Ascending aorta (tissue), 2 donors: ENCODE results near the gene SIK3. TPM values are rescaled to one million over a fixed set of nuclear protein-coding genes. Genes with fewer than 3 reads are reported as not detected.

Experiments
- DNase-seq, 2 donors: peaks; one replicate each; pipeline ENCODE4 v3.0.0-alpha.2; 2019; ENCODE audit warnings: low spot score in 2 of 2
- H3K27ac ChIP-seq, 2 donors: fragments of 200-600 bp; sonication (generic); one replicate each; pipeline ENCODE4 v1.5.1; 2016 to 2017; ENCODE audit warnings: mild to moderate bottlenecking in 1 of 2
- H3K27me3 ChIP-seq: fragments of 200-600 bp; sonication (generic); one replicate; pipeline ENCODE4 v1.5.1; 2017
- H3K36me3 ChIP-seq, 2 donors: fragments of 200-600 bp; sonication (generic); one replicate each; pipeline ENCODE4 v1.5.1; 2016
- H3K4me1 ChIP-seq, 2 donors: fragments of 200-600 bp; sonication (generic); one replicate each; pipeline ENCODE4 v1.5.1; 2016 to 2017; ENCODE audit warnings: mild to moderate bottlenecking in 1 of 2
- H3K4me3 ChIP-seq, 2 donors: fragments of 200-600 bp; sonication (generic); one replicate each; pipeline ENCODE4 v1.5.1; 2016 to 2017; ENCODE audit warnings: mild to moderate bottlenecking in 1 of 2
- H3K9me3 ChIP-seq, 2 donors: fragments of 200-600 bp; sonication (generic); one replicate each; pipeline ENCODE4 v1.5.1; 2016
- intact Hi-C: fragments of 100-400 bp; cut with DNase I; formaldehyde crosslinking; loops from one replicate; pipeline ENCODE4 v1.15.1; 2023
- total RNA-seq: library from RNA; depleted of rRNA; stranded (reverse); fragments of >200 nt; gene quantifications from one replicate; pipeline ENCODE4 v1.1.0, GENCODE V29; 2016
- TF ChIP-seq, protein P1 (sequence below), 3 experiments: fragments of 200-600 bp in 2 of 3; fragments of 450-650 bp in 1 of 3; sonication (generic) in 2 of 3; IDR thresholded peaks; one replicate each; pipeline ENCODE4 v1.5.1; 2016 to 2019; ENCODE audit warnings: antibody characterized with exemption in 3 of 3, mild to moderate bottlenecking in 1 of 3, moderate library complexity in 1 of 3

Gene SIK3
- total RNA-seq, 1 donor from 2014 or later: 22.5 TPM

GRCh38 chr11:116986521-116987105, 111.6 kb downstream of the SIK3 start:
- H3K4me3 ChIP-seq: no peak overlapping the region
- DNase-seq: no peak
- H3K9me3 ChIP-seq: no peaks in the 10 kb centered on the region
- H3K36me3 ChIP-seq: no peaks in the 10 kb centered on the region
- TF ChIP-seq, protein P1, sequence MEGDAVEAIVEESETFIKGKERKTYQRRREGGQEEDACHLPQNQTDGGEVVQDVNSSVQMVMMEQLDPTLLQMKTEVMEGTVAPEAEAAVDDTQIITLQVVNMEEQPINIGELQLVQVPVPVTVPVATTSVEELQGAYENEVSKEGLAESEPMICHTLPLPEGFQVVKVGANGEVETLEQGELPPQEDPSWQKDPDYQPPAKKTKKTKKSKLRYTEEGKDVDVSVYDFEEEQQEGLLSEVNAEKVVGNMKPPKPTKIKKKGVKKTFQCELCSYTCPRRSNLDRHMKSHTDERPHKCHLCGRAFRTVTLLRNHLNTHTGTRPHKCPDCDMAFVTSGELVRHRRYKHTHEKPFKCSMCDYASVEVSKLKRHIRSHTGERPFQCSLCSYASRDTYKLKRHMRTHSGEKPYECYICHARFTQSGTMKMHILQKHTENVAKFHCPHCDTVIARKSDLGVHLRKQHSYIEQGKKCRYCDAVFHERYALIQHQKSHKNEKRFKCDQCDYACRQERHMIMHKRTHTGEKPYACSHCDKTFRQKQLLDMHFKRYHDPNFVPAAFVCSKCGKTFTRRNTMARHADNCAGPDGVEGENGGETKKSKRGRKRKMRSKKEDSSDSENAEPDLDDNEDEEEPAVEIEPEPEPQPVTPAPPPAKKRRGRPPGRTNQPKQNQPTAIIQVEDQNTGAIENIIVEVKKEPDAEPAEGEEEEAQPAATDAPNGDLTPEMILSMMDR (IDR thresholded peaks at IDR 0.05): no peak
- no peaks in the 10 kb centered on the region for H3K27me3 ChIP-seq
- peak overlapping the region; percentile 30 to 37 for H3K27ac ChIP-seq
- intact Hi-C loops: loop anchor here (2.0 kb wide), 1 partner anchor 112 kb away; the partner anchor contains the start of gene SIK3
- H3K4me1 ChIP-seq: peaks cover 4 to 41% of the 10 kb centered on the region in 2 donors

DNA sequence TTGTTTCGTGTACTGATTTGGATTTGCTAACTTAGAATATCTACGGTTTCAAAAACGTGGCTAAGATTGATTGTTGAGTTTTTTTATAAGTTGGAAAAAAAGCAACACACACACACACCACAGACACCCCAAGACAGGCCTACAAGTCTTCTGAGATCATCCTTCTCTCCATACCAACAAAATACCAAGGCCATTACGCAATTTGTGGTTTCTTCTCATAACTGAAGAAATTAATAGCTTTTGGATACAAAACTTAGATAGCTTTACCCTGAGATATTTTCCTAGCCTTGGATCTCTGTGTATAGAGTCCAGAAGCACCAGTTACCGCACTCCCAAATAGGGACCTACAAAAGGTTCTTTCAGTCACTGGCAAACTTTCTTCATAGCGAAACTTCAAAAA, 113.6 kb downstream of the SIK3 start:
- no peak for DNase-seq
- Histone ChIP-seq H3K4me3 (peak overlapping the region in 1 of 2 donors; percentile 27), H3K27me3 (no peaks in the 10 kb centered on the region), H3K36me3 (no peaks in the 10 kb centered on the region), H3K9me3 (no peaks in the 10 kb centered on the region), H3K27ac (peak overlapping the region; percentile 57 to 71), H3K4me1 (peaks cover 4 to 40% of the 10 kb centered on the region in 2 donors)
- TF ChIP-seq, protein P1 (IDR thresholded peaks at IDR 0.05): no peak
- intact Hi-C loops: no loop called here

DNA sequence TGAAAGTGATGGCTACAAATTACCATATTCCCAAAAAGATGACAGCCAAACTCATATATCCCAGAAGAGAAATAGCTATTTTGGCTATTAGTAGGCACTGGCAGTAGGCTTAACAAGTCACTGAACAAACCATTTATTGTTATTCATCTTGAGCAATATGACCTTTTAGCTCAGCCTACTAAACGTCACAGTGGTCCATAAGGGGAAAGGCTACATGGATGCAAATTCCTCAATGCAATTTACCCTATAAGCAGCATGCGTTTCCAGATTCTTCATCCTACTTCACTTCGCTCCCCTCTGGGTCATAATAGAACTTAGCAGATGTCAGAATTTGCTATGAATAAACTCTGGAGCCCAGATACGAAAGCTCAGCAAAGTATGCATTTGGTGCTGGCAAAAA, 114.0 kb downstream of the SIK3 start:
- Histone ChIP-seq H3K4me3 (peak overlapping the region in 1 of 2 donors; percentile 27), H3K9me3 (no peaks in the 10 kb centered on the region), H3K27ac (peak overlapping the region; percentile 57 to 71), H3K36me3 (no peaks in the 10 kb centered on the region), H3K4me1 (peaks cover 4 to 40% of the 10 kb centered on the region in 2 donors), H3K27me3 (no peaks in the 10 kb centered on the region)
- intact Hi-C loops: no loop called here
- TF ChIP-seq, protein P1 (IDR thresholded peaks at IDR 0.05): no peak
- no peak for DNase-seq

- Histone ChIP-seq H3K4me3 (no peak overlapping the region), H3K4me1 (peaks cover 4 to 28% of the 10 kb centered on the region in 2 donors)
These were observed 116.9 kb downstream of the SIK3 start for GRCh38 chr11:116981266-116981885.

GRCh38 chr11:116980136-116980793, 118.0 kb downstream of the SIK3 start:
- Histone ChIP-seq H3K27me3 (no peaks in the 10 kb centered on the region), H3K4me1 (peaks cover 4 to 18% of the 10 kb centered on the region in 2 donors), H3K4me3 (no peak overlapping the region), H3K27ac (no peak overlapping the region), H3K9me3 (no peaks in the 10 kb centered on the region), H3K36me3 (no peaks in the 10 kb centered on the region)
- intact Hi-C loops: no loop called here
- TF ChIP-seq, protein P1 (IDR thresholded peaks at IDR 0.05): no peak
- no peak for DNase-seq

More at GRCh38 chr11:116981266-116981885, 116.9 kb downstream of the SIK3 start:
- Histone ChIP-seq H3K9me3 (no peaks in the 10 kb centered on the region), H3K27me3 (no peaks in the 10 kb centered on the region), H3K27ac (no peak overlapping the region), H3K36me3 (no peaks in the 10 kb centered on the region)
- intact Hi-C loops: no loop called here
- no peak for DNase-seq
- TF ChIP-seq, protein P1 (IDR thresholded peaks at IDR 0.05): no peak
